ENCODE results near the gene SLC1A4. TPM values are rescaled to one million over a fixed set of nuclear protein-coding genes. Genes with fewer than 3 reads are reported as not detected.

Gene SLC1A4
- total RNA-seq, 1 experiment from 2014 or later, result 12.9 TPM

DNA sequence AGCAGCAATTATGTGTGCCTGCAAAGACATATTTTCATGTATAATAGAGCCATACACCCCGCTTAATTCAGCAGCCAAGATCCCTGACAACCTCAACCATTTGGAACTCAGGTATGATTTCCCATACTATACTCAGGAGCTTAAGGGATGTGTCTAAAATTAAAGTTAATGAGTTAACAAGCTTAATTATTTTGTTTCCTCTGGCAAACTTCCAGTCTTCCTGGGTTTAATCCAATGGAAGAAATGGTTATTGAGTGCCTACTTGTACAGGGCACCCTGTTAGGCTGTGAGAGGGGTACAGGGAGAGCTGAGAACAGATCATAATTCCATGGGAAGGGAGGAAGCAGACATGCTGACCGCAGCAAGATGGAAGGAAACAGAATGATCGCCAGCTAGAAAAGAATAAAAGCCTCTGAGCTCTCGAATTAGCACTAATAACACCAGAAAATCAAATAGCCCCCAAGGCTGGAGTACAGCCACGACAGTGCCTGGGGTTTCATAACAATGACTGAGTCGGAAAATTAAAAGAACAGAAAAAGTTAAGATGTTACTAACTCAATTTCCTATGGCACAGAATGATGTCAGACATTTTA is 46.2 kb downstream of the SLC1A4 start:
- Histone ChIP-seq H3K36me3 (ENCODE audit: control insufficient read depth, insufficient read depth, low read length) (no peaks in the 10 kb centered on the region), H3K4me3 (ENCODE audit: low read depth in 2 of 2, low read length in 2 of 2) (no peak overlapping the region), H3K4me1 (ENCODE audit: control insufficient read depth, insufficient read depth, low read length) (no peaks in the 10 kb centered on the region), H3K27me3 (ENCODE audit: control insufficient read depth, insufficient read depth, low read length) (no peaks in the 10 kb centered on the region), H3K9me3 (ENCODE audit: control insufficient read depth, insufficient read depth, low read depth, low read length) (no peaks in the 10 kb centered on the region), H3K27ac (ENCODE audit: low read length) (no peak overlapping the region)
- BruUV-seq (replicated peaks), result no TSS peak
- DNase-seq (ENCODE audit: low read depth, low spot score) (no peak), ATAC-seq (no peak)
- POLR2A ChIA-PET, result interaction anchor here (0.6 to 0.7 kb wide), 2 partner anchors 352 to 501 kb away, joined by 4 to 5 read pairs; no protein-coding TSS in a partner anchor
- in situ Hi-C loops (cut with HindIII; ENCODE audit: low pct_unique_long_range_greater_than_20kb, low sequenced_read_pairs) (no loop called here), intact Hi-C loops (cut with micrococcal nuclease; ENCODE audit: unreplicated experiment) (no loop called here)
- TF ChIP-seq TCF7L2 (IDR thresholded peaks at IDR 0.05; ENCODE audit: low read depth, low read length) (no peak), CTCF (IDR thresholded peaks at IDR 0.05) (no peak), POLR2AphosphoS5 (IDR thresholded peaks at IDR 0.05; ENCODE audit: low read depth, low read length) (no peak), SIN3A (IDR thresholded peaks at IDR 0.05; ENCODE audit: borderline replicate concordance, insufficient read depth, low read depth, low read length) (no peak)
- TF ChIP-seq, protein P1, sequence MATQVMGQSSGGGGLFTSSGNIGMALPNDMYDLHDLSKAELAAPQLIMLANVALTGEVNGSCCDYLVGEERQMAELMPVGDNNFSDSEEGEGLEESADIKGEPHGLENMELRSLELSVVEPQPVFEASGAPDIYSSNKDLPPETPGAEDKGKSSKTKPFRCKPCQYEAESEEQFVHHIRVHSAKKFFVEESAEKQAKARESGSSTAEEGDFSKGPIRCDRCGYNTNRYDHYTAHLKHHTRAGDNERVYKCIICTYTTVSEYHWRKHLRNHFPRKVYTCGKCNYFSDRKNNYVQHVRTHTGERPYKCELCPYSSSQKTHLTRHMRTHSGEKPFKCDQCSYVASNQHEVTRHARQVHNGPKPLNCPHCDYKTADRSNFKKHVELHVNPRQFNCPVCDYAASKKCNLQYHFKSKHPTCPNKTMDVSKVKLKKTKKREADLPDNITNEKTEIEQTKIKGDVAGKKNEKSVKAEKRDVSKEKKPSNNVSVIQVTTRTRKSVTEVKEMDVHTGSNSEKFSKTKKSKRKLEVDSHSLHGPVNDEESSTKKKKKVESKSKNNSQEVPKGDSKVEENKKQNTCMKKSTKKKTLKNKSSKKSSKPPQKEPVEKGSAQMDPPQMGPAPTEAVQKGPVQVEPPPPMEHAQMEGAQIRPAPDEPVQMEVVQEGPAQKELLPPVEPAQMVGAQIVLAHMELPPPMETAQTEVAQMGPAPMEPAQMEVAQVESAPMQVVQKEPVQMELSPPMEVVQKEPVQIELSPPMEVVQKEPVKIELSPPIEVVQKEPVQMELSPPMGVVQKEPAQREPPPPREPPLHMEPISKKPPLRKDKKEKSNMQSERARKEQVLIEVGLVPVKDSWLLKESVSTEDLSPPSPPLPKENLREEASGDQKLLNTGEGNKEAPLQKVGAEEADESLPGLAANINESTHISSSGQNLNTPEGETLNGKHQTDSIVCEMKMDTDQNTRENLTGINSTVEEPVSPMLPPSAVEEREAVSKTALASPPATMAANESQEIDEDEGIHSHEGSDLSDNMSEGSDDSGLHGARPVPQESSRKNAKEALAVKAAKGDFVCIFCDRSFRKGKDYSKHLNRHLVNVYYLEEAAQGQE (IDR thresholded peaks at IDR 0.05; ENCODE audit: insufficient read depth in 1 of 2, low read depth in 2 of 2, low read length in 1 of 2), result no peak
- CTCF ChIA-PET, result interaction anchor here (0.6 kb wide), 1 partner anchor 29 kb away, joined by 8 read pairs; no protein-coding TSS in a partner anchor

GRCh38 chr2:65037178-65037577 is 48.0 kb downstream of the SLC1A4 start:
- H3K4me1 ChIP-seq (ENCODE audit: control insufficient read depth, insufficient read depth, low read length), result no peaks in the 10 kb centered on the region
- H3K4me3 ChIP-seq (ENCODE audit: low read depth in 2 of 2, low read length in 2 of 2), result no peak overlapping the region
- ATAC-seq (no peak), DNase-seq (ENCODE audit: low read depth, low spot score) (no peak)
- CTCF ChIA-PET, result no interaction called here
- POLR2A ChIA-PET, result no interaction called here
- no peaks in the 10 kb centered on the region for H3K9me3 ChIP-seq (ENCODE audit: control insufficient read depth, insufficient read depth, low read depth, low read length)
- H3K36me3 ChIP-seq (ENCODE audit: control insufficient read depth, insufficient read depth, low read length), result no peaks in the 10 kb centered on the region
- intact Hi-C loops (cut with micrococcal nuclease; ENCODE audit: unreplicated experiment) (no loop called here), in situ Hi-C loops (cut with HindIII; ENCODE audit: low pct_unique_long_range_greater_than_20kb, low sequenced_read_pairs) (no loop called here)
- H3K27me3 ChIP-seq (ENCODE audit: control insufficient read depth, insufficient read depth, low read length), result no peaks in the 10 kb centered on the region
- no TSS peak for BruUV-seq (replicated peaks)
- TF ChIP-seq TCF7L2 (IDR thresholded peaks at IDR 0.05; ENCODE audit: low read depth, low read length), result no peak
- no peak for TF ChIP-seq SIN3A (IDR thresholded peaks at IDR 0.05; ENCODE audit: borderline replicate concordance, insufficient read depth, low read depth, low read length)
- TF ChIP-seq POLR2AphosphoS5 (IDR thresholded peaks at IDR 0.05; ENCODE audit: low read depth, low read length), result no peak
- TF ChIP-seq, protein P1 (IDR thresholded peaks at IDR 0.05; ENCODE audit: insufficient read depth in 1 of 2, low read depth in 2 of 2, low read length in 1 of 2), result no peak
- TF ChIP-seq CTCF (IDR thresholded peaks at IDR 0.05), result no peak
- H3K27ac ChIP-seq (ENCODE audit: low read length), result no peak overlapping the region

Data from Panc1 (cell line).